HG02852 (cell line): Measurements from ENCODE around the gene HIVEP3.
A peak's percentile ranks its signal among the peaks of the same experiment; 100 is the strongest.

Source experiments
- ATAC-seq: cut with Tn5 transposase; IDR thresholded peaks from one replicate; pipeline ENCODE4 v1.9.1; 2021; ENCODE audit warnings: mild to moderate bottlenecking, moderate library complexity; ENCODE audit not compliant: unreplicated experiment

Gene HIVEP3

DNA sequence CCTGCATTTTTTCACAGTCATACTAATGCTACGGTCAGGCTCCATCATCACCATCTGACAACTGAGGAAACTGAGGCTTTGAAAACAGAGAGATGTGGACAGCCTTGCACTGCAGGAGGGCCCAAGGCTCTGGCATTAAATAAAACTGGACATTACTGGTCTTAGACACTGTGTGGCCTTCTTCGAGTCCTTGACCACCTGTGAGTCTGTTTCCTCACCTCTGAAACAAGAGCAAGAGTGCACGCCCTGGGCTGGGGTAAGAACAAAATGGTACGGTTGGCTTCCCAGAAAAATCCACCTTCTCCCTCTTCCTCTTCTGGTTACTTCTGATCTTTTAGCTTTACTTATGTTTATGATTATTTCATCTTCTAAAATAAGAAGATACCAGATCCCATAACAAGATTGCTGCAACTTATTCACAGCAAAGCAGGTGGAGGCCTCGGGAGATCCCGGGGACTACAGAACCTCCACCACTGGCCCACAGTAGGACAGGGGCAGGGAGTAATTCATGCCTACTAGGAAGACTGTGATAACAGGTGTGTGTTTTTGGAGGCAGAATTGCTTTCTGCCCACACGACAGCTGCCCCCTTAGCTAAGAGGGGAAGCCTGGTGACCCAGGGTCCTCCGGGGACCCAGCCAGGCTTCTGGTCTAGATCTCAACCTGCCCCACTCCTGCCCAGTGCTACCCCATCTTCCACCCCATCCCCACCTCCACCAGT lies 277.8 kb downstream of the HIVEP3 start:
- no peak for ATAC-seq

DNA sequence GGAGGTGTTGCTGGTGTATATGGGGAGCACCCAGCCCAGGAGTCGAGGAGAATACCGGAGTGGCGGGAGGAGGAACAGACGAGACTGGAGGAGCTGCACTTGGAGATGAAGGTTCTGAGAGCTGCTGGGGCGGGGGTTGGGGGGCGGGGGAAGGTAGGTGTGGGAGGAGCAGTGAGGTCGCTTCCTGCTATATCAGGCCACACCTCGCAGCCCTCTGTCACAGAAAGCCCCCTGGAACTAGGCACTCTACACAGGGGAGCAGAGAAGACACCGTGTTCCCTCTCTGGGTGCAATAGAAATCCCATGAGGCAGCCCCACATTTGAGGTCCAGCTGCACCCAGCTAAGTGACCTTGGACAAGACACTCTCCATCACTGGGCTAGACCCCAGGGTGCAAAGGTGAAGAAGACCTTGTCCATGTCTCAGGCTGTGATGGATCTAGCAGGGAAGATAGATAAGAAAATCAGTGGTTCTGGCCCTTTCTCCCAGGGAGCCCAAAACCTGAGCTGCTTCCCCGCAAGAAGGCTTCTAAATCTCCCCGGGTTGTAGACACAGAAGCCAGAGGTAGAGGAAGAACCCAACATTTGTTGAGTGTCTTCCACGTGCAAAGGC lies 278.5 kb downstream of the HIVEP3 start:
- no peak for ATAC-seq

DNA sequence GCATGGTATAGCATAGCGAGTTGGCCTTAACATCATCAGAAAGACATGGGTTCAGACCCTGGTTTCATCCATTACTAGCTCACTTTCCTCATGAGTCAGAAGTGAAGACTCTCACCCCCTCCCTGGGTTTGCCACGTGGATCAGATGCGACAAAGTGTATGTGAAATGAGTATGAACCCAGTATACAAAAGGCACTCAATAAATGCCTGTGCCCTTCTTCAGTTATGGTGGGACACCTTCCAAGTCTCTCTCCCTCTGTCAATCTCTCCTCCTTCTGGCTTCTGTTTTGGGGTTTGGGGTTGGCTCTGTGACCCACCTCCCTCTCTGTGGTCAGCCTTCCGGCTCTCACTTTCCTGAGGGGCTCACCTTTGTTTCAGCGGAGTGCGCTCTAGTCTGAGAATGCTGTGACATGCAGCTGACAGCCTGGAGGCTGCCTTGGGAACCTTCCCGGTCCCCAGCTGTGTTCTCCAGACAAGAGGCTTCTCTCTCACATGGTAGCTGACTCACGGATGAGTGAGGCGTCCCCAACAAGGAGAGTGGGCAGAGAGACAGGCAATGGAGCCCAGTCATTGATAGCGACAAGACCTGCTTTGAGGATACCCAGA lies 279.3 kb downstream of the HIVEP3 start:
- no peak for ATAC-seq

DNA sequence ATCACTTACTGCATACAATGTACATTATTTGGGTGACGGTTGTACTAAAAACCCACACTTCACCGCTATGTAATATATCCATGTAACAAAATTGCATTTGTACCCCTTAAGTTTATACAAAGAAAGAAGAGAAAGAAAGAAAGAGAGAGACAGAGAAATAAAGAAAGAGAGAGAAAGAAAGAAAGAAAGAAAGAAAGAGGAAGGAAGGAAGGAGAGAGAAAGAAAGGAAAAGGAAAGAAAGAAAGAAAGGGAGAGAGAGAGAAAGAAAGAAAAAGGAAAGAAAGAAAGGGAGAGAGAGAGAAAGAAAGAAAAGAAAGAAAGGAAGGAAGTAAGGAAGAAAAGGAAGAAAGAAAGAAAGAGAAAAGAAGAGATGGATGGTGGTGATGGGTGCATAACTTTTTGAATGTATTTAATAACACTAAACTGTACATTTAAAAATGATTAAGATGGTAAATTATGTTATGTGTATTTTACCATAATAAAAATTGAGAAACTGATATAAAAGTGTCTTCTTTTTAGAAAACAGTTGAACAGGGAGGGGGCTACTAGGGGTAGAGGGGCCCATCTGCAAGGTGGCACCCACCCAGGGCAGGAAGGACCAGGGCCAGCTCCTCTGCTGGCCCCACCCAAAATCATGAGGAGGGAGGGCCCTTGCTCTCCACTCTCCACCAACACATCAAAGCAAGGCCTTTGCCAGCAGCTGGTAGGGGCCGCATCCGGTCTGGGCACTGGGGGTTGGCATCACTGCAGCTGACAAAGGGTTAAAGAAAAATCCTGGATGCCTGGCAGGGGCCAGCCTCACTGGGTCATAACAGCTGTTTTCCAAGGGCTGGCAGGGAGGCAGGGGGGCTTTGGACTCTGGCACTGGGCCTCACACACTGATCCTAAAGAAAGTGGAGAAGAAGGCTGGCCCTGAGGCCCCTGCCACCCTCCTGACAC lies 280.4 kb downstream of the HIVEP3 start:
- ATAC-seq: no peak

DNA sequence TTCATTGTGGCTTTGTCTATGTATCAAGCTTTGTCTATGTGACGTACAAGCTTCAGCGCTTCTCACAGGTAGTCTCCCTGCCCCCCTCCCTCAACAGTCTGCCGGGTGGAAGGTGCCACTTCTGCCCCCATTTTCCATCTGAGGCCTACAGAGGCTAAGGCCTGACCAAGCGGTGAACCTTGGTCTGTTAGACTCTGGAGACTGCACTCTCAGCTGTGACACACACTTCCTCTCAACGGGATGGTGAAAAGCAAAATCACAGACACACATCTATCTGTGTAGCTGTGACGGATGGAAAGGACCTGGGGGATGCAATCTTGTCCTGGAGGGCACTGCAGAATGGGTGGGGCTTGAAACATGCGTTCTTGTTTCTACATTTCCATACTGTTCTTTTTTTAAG lies 281.4 kb downstream of the HIVEP3 start:
- ATAC-seq: no peak

DNA sequence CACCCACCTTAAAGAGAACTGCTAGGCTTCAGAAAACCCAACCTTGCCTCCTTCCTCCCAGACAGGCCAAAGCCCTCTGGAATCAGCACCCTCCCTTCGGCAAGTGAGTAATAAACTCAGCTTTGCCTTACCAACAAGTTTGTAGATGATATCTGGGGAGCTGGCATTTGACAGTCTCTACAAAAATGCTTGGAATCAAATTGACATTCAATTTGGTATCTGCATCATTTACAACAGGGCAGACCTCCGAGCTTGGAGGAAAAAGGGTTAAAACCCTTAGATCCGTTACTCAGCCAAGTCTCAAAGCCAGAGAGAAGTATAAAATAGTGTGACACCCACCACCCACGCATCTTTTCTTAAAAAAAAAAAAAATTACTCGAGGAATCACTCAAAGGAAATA lies 285.0 kb downstream of the HIVEP3 start:
- ATAC-seq: no peak

DNA sequence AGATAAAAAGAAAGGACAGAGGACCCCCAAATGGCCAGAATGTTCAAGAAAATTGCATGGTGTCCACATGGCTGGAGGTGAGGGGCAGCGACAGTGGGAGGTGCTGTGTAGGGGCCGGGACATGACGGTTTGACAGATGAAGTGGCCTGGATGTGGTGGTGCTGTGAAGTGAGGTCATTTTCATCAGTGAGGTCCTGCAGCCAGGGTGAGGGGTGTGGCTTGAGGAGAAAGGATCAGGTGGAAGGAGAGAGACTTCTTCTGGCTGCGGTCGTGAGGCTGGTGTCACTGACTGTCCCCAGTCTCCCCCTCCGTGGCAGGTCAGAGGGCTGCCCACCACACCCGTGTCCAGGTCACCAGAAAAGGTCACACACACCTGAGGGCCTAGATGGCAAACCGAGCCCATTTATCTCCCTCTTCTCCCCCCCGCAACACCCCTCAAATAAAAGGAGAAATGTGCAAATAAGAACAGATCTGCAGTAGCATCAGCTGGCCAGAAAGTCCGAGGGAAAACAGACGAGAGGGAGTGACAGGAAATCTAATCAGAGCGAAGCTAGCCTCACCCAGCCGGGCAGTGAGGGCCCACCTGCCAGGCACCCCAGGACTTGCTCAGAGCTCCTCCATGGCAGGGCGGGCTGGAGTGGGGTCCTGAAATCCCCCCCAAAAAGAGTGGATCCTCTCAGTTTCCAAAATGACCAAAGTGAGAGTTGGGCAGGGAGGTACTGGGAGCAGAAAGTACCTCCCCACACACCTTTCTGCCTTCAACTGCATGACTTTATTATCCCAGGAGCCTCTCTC lies 285.7 kb downstream of the HIVEP3 start:
- ATAC-seq: no peak

DNA sequence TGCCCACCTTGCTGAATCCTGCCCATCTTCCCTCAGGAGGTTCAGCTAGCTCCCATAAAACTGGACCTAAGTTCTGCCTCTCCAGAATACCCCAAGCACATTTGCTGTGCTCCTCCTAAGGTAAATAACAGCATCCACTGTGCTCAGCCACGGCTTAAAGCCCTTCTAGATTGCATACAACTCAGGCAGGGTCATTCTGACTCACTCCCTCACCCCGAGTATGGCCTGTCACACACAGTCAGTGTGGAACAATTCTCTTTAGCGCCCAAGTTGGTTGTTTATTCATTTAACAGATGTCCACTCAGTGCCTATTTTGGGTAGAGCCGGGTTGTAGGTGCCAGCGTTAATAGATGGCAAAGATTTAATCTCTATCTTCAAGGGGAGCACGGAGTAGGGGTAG lies 286.8 kb downstream of the HIVEP3 start:
- no peak for ATAC-seq

DNA sequence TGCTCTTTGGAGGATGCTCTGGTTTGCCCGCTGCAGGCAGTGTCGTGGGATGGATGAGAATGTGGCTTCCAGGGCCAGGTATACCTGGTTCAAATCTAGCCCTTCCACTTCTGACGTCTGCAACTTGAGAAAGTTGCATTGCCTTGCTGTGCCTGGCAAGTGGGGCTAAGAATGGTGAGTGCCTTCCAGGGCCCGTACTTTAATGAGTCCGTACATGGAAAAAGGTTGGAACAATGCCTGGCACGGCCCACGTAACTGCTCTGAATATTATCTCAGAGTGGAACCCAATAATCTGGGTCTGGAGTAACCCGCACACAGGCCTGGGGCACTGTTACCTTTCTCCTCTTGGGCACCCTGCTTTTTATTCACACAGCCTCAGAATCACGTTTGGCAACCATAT lies 287.6 kb downstream of the HIVEP3 start:
- ATAC-seq: no peak

DNA sequence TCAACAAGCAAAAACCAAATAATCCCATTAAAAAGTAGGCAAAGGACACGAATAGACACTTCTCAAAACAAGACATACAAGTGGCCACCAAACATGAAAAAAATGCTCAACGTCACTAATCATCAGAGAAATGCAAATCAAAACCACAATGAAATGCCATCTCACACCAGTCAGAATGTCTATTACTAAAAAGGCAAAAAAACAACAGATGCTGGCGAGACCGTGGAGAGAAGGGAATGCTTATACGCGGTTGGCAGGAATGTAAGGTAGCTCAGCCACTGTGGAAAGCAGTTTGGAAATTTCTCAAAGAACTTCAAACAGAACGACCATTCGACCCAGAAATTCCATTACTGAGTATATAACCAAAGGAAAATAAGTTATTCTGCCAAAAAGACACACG lies 289.2 kb downstream of the HIVEP3 start:
- no peak for ATAC-seq

DNA sequence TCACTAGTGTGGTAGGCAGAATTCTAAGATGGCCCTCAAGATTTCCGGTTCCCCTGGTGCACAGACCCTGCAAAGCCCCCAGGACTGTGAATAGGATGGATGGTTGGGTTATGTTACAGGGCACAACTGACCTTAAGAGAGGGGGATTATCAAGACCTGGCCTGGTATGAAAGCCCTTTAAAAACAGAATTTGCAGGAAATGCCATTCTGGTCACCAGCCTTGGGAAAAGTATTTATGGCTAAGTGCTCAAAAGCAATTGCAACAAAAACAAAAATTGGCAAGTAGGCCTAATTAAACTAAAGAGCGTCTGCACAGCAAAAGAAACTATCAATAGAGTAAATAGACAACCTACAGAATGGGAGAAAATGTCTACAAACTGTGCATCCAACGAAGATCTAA lies 289.6 kb downstream of the HIVEP3 start:
- no peak for ATAC-seq

DNA sequence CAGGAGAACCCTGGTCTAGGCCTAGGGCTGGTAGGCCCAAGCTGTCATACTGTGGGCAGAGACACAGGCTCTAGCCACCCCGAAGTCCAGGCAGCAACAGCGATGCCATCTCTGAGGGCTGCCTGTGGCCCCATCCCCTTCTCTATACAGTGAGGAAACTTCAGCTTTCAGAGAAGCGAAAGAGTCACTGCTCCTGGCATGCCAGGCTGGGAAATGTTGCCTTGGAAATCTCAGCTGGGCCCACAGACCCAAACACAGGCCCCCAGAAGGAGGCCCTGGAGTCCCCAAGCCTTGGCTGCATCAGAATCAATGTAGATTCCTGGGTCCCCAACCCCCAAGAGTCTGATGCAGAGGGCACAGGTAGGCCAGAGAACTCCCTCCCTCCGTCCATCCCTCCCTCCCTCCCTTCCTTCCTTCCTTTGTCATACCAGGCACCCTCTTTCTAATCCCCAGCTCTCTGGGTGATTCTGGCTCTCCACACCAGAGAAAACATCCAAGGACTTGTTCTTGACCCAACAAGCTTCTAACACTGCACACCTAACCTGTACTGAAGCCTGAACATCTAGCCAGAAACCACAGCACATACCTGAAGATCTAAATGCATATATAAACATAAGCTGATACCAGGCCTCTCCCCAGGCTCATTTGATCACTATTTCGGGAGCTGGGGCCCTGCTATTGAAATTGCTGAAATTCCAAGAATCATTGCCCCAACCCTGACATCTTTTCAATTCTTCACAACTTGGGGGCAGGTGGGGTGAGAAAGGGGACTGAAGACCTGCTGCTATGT lies 291.0 kb downstream of the HIVEP3 start:
- ATAC-seq: no peak

DNA sequence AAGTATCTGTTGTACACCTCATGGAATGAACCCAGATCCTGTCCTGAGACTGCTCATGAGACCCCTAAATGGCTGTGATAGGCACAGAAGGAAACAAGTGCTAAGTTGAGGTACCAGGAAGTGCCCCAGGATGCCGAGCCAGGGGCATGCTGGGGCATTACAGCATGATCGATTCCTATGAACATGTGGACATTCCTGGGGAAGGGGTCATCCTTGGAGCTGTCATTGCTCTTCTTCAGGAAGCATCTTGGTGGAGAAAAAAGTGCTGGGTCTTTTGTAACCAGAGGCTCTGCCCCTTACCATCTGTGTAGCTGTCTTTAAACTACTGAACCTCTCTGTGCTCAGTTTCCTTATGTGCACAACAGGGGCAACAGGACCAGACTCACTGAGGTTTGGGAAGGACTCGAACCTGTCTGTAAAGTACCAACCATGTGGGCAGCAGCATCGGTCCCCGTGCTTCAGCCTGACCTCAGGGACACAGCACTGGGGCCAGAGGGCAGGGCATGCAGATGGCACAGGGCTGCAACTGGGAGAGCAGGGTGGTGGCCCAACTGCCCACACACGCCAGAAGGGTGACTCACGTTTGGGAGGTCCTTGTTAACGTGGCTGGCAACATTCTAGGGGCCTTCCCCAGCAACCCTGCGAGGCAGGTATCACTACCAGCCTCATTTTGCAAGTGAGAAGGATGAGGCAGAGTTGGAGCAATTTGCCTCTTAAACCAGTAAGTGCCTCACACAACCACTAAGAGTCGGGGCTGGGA lies 291.9 kb downstream of the HIVEP3 start:
- ATAC-seq: no peak

DNA sequence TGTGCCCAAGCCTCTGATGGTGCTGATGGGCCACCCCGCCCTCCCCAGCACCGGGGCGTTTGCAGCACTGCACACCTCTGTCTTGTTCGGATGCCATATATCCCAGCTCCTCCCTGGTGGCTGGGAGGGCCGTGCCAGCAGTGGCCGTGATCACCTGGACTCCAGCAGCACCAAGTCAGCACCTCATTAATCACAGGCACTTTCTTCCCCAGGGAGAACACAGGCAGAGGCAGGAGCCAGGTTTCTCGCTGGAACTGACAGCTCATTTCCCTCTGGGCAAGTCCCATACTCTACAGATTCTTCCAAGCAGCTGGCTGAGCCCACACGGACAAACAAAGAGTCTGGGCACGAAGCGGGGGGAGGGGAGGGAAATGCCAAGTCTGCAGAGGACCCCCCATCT lies 292.6 kb downstream of the HIVEP3 start:
- ATAC-seq: no peak

DNA sequence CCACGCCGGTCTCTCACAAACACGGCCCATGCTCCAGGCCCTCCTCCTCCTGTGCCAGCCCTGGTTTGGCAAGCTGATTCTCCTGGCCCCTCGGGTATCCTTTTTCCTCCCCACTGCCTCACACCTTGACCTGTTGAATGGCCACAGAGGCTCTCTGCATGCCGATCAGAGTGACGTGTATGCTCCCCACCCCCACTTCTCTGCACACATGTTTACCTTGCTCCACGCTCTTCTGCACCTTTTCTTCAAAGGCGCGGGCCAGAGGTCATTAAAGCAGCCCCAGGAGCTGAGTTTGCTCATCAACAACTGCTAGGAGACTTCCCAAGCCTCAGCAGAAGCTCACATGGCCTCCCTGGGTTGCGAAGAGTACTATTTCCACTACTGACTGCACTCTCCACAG lies 295.0 kb downstream of the HIVEP3 start:
- ATAC-seq: peak; percentile 25

DNA sequence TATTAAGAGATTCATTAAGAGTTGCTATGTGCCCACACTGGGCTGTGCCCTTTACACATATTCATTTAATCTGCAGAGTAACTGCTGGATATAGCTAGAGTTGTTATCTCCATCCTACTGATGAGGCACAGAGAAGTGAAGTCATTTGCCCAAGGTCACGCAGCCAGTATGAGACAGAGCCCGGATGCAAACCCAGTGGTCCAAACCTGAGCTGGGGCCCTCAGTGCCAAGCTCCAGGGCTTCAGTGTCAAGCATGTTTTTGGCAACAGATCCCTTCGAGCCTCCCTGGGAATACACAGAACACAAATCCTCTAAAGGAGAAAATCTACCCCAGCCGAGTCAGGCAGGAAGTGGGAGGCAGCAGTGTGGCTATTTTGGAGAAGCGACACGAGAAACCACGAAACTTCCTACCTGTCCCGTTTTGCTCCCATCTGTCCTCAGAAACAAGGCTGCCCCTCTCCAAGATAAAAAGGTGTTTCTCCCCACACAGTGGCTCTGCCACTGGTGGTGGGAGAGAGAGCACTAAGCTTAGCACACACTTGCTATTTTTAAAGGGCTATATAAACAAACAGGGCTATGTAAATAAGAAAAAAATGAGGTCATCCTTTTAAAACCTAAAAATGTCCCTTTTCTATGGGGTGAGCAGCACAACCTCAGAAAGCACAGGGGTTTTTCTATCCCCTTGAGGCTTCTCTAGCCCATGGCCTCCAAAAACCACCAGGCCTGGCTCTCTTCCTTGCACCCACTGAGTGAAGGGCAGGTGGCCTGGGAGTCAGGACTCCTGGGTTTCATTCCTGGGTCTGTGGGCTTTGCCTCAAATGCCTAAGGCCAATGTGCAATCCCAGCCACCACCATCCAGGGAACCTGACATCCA lies 295.6 kb downstream of the HIVEP3 start:
- ATAC-seq: peak; percentile 79

DNA sequence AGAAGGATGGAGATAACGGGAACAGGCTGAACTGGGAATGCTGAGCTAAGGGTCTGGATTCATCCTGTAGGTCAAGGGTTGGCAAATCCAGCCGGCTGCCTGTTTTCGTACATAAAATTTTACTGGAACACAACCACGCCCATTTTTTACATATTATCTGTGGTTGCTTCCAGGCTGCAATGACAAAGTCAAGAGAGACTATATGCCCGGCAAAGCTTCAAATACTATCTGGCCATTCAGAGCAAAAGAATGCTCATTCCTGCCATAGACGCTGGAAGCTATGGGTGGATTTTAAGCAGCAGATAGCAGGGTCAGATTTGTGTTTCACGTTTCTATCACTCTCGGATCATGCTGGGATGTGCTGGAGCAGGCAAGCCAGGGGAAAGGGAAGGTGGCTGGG lies 296.3 kb downstream of the HIVEP3 start:
- no peak for ATAC-seq

DNA sequence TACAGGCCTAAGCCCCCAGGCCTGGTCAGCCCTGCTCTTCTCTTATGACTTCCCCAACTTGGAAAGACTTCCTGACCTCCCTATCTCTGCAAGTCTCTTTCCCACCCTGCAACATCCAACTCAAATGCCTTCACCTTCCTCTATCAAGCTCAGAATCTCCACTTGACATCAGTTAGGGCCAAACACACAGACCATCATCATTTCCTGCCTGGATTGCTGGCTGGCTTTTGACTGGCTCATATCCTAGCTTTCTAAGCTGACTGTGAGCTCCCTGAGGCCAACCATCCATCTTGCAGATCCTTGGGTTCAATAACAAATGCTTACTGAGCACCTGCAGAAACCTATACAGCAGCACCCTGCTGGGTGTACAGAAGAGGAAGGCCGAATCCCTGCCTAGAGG lies 296.9 kb downstream of the HIVEP3 start:
- no peak for ATAC-seq
